Hematopoietic multipotent progenitor cell treated with erythropoietin and hydrocortisone succinate and interleukin-3 and kit ligand, for 17 days (in vitro differentiated cells): ENCODE results near the gene MICOS13.

ENCODE experiments used
- DNase-seq: peaks from one replicate; pipeline ENCODE4 v3.0.0-alpha.2; 2015; ENCODE audit warnings: low spot score

MICOS13 gene

DNA sequence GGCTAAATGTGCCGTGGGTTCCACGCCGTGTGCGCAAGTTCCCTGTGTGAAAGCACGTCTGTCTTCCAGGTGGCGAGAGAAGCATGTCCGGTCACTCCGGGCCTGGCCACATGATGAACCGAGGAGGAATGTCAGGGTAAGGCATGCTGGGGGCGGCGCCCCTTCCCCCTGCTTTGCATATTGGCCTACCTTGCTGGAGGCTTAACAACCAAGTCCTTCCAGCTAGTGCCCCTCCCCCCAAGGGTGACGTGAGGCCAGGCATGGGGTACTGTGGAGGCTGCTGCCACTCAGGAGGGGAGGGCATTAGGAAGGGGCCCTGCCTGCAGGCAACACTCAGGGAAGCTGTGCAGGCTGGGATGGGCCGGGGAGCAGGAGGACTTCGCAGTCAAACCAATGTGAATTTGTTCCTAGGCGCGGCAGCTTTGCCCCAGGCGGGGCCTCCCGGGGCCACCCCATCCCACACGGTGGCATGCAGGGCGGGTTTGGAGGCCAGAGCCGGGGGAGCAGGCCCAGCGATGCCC is 12.5 kb downstream of the MICOS13 start:
- no peak for DNase-seq

DNA sequence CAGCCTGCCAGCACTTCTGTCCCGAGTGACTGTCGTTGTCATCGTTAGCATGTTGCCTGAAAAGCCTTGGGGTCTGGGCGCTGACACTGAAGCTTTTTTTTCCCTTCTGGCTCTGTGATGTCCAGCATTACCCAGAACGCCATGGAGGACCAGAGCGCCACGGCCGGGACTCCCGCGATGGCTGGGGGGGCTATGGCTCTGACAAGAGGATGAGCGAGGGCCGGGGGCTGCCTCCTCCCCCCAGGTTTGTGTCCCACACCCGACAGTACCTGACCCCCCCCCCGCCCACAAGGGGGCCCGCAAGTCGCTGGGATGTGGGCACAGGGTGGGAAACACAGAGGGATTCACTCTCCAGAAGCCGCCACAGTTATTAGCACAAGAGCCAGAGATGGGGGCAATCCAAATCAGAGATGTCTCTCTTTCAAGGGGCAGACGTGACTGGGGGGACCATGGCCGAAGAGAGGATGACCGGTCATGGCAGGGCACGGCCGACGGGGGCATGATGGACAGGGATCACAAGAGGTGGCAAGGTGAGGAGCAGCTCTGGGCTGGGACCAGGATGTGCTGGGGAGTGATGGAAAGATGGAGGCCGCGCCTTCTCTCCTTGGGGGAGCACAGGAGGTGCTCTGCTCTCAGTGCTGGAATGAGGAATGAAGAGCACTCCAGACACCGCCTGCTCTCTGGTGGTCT is 13.2 kb downstream of the MICOS13 start:
- no peak for DNase-seq

DNA sequence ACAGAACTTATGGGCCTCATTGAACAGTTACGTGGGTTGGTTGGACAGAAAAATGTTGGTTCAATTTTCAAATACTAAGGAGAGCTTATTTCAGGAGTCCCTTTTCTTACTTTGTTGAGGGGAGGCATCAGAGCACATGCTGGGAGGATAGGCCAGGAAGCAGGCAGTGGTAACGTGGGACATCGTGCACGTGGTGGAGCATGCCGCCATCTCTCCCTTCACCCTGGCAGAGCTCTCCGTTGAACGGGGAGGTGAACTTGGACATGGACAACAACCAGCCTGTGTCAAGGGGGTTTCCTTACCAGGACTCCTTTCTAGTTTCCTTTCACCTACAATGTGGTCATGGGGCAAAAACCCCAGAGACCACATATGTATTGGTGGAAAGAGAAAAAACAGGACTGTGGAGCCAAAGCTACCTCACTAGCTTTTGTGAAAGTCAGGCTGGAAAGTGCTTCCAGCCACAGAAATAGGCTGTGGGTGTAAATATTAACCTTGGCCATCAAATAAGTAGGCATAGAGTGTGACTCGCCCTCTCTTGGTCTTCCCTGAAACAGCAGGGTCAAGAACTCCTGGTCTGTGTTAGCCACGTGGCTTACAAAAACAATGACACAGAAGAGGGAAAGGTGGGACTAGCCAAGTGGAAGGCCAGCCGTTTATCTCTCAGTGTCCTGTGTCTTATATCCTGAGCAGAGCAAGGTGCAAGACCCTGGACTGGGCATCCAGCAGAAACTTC is 14.4 kb downstream of the MICOS13 start:
- no peak for DNase-seq

DNA sequence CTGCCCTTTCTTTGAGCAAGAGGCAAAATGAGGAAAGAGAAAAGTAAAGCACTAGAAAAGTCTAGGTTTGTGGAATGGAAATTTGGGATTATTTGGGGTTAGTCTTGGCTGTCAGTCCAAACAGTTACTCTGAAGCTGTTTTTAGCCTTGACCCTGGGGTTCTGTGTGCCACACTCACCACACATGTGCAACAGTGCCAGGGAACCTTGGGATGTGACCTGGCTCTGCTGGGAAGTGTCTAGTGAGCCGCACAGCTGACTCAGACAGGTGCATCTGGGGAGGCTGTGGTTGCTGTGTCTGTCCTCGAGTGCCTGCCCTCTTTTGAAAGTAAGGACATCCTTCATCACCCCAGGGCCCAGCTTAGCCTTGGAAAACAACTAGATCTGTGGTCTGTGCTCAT is 15.8 kb downstream of the MICOS13 start:
- DNase-seq = no peak

DNA sequence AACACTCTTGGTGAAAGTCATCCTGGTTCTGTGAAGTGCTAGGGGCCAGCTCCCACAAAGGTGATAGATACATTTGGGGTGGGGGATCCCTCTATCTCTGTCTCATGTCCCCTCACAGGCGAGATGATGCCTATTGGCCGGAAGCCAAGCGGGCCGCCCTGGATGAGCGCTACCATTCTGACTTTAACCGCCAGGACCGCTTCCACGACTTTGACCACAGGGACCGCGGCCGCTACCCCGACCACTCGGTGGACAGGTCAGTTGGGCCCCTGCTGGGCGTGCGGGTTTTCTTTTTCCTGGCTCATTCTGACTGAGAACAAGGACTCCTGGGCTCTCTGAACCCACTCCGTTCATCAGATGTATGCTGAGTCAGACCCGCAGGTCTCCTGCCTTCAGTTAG is 16.4 kb downstream of the MICOS13 start:
- no peak for DNase-seq

DNA sequence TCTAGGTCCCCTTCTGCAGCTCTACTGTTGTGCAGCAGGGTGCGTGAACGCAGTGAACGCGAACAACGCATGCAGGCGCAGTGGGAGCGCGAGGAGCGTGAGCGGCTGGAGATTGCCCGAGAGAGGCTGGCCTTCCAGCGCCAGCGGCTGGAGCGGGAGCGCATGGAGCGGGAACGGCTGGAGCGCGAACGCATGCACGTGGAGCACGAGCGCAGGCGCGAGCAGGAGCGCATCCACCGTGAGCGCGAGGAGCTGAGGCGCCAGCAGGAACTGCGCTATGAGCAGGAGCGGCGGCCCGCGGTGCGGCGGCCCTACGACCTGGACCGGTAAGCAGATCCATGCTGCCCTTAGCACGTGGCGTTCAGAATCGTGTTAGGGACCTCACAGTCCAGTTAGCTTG is 18.8 kb downstream of the MICOS13 start:
- DNase-seq = no peak

DNA sequence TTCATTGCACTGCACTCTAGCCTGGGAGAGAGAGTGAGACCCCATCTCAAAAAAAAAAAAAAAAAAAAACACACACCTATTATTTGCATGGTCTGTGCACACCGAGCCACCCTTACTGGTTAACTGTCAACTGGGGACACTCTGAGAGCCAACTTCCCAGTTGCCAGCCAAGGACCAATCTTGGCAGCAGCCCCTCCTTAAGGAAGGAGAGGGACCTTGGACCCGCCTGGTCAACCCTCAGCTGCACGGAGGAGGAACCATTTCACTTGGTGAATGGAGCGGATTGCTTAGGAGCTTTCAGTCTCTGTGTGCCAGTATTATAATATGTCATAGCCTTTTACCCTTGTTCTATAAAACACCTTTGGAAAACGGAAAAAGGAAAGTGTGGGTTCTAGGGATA is 24.9 kb downstream of the MICOS13 start:
- DNase-seq = no peak

DNA sequence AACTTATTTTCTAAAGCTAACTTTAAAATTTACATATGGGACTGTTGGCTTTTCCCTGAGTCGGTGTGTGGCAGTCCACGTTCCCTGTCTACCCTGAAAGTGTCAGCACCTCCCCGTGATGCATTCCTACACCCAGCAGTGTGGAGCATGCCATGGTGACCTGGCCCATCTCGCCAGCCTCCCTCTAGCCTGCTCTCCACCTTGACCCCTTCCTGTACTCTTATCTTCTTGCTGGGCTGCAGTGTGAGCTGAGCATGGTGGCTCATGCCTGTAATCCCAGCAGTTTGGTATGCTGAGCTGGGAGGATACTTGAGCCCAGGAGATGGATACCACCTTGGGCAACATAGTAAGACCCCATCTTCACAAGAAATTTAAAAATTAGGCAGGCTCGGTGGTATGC is 25.4 kb downstream of the MICOS13 start:
- no peak for DNase-seq

DNA sequence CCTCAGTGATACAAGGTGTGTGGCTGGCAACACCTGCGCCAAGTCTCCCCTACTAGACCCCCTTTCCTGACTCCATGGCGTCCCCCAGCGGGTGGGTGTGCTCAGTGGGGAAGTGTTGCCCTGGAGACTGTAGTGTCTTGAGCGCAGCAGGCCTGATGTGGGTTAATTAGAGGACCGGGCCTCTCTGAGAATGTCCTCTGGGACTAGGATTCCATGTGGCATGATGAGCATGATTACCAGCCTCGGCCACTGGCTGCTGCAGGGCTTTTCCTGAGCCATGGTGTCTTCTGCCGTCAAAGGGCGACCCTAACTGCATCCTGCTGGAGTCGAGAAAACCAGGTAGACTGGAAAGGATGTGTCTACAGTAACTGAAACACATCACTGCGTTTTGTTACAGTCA is 28.1 kb downstream of the MICOS13 start:
- DNase-seq = no peak

DNA sequence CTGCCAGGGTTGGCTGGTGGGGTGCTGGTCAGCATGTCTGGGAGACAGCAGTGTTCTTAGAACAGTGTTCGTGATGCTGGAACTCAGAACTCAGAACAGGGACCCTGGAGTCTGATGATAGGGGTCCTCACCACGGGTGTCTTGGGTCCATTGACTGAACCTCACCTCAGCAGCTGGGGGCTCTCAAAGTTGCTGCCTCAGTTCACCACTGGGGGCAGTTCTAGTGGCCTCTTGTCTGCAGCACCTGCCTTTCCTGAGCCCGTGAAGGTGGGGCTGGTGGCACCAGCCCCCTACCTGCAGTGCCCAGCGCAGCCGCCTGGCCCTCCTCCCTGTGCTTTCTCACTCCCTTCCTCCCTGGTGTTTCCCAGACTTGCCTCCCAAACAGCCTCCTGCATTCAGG is 29.0 kb downstream of the MICOS13 start:
- no peak for DNase-seq

DNA sequence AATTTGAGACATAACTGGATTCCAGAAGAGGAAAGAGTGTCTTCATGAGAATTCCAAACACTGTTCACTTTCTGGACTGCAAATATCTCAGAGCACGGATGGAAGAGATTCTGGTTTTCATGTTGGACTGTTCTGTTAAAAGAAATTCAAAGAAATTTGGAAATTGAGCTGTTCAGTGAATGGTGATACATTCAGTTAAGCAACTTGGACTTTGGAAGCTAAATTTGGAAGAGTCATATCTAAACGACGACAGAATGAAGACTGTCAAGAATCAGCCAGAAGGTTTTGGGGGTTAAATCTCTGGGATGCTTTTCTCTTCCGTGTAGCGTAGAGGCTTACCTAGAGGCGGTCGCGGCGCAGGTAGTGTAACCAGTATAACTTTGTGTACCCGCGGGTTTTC is 31.9 kb downstream of the MICOS13 start:
- DNase-seq = no peak

DNA sequence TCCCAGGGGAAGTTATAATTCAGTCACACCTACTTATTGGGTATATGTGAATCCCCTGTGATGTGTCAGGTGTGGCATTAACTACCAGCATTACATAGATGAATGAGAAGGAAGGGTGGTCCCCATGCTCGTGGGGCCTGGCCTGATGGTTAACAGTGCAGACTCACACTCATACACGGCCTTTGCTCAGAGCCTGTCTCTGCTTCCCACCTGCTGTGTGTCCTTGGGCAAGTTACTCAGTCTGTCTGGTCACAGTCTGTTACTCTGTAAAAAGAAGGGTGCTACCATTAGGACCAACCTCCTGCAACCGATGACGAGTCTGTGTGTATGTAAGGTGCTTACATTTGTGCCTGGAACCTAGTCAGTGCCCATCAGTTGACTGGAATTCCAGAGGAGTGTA is 33.6 kb downstream of the MICOS13 start:
- DNase-seq = no peak

DNA sequence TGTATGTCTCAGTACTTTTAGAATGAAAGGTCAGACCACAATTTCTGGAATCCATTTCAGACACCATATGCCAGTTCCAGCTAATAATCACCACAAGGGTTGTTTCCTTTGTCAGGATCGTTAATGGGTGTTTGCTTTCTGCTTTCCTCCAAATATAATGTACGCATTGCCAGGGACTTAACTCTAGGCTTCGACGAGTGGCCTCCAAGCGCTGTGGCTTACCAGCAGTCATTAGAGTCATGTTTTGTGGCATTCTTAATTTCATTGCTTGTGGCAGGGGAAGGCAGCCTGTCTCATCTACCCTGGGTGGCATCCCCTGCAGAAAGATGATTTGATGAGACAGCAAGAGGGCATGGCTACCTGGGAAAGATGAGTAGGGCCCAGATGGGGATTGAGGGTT is 34.9 kb downstream of the MICOS13 start:
- no peak for DNase-seq

DNA sequence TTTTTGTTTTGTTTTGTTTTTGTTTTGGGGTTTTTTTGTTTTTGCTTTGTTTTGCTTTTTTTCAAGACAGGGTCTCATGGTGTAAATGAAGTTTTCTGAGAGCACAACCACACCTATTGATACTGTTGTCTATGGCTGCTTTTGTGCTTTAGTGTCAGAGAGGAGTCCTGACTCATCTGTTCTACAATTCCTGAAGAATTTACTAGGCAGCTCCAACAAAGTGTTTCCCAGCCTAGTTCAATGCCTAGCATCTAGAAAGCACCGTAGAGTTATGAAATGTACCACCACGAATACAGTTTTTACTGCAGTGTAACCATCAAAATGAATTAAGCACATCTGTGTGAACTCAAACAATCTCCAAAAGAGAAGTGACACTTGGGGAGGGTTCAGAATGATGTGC is 36.3 kb downstream of the MICOS13 start:
- DNase-seq = no peak

DNA sequence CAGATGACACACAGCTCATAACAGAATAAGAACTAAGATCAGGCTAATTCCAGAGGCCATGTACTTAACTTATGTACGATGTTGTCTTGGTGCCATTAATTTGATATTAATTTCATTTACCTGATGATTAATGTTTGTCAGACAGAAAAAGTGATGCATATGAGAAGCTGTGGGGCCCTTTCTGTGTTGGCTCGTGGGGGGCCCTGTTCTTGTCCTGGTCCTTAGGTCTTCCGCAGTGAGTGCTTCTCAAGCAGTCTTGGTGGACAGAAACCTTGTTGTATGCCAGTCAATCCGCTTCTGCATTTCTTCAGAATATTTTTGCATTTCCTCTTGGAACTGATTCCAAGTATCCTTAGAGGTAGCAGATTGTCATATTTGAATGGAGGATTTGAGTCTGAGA is 37.3 kb downstream of the MICOS13 start:
- no peak for DNase-seq

DNA sequence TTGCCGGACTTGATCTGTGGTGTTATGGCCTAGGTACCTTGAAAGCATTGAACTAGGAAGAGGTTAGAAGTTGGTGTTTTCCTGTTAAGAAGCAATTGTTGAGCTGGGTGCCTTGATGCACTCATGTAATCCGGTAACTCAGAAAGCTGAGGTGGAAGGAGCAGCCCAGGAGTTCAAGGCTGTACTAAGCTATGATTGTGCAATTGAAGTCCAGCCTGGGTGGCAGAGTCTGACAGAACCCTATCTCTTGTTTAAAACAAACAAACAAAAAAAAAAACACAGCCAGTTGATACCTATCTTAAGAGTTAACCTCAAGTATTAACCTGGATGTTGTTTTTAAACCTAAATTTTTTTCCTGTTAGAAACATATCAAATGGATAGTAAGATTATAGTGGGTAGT is 38.1 kb downstream of the MICOS13 start:
- no peak for DNase-seq

DNA sequence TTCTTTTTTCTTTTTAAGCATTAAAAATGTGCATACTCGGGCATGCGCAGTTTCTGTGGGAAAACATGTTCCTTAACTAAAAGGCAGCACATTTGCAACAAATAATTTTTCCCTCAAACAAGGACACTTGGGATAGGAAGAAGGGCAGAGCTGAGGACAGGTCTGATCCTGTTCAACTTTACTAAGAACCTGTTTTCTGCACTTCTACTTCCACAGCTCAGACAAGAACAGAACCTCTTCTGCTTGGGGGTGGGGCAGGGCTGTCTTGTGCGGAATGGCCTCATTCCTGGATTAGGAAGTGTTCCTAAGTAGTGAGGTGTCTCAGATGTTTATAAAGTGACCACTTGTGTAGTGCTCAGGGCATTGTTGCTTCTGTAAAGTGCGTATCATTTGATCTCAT is 39.1 kb downstream of the MICOS13 start:
- no peak for DNase-seq

DNA sequence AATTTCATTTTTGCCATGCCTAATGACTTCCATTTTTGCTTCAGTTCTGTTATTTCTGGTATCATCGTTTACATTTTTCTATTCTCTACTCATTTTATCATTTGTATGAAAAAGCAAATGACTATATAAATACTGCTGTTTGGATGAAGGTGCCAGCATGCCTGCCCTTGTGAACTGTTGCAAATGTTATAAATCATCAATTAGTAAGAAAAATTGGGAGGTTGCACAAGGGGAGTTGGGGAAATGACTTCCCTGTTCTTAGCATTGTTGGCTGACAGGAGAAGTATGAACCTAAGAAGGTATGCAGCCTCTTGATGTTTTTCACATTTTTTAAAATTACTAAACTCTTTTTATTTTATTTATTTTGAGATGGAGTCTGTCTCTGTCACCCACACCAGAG is 42.3 kb downstream of the MICOS13 start:
- DNase-seq = no peak

DNA sequence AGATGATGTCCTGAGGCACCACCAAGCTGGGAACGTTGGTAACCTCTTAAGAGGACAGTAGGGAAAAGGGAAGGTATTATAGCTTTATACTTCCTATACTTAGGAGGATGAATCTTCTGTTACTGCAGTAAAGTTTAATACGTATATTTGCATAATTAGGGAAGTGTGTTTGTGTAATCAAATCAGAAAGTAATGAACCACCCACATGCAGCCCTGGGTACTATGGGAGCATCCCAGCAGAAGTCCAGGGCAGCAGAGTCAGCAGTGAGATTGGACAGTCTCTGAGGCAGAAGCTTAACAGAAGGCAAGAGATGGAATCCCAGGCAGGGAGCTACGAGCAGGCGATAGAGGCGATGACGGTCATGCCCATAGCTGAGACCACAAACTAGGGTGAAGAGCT is 44.9 kb downstream of the MICOS13 start:
- no peak for DNase-seq

DNA sequence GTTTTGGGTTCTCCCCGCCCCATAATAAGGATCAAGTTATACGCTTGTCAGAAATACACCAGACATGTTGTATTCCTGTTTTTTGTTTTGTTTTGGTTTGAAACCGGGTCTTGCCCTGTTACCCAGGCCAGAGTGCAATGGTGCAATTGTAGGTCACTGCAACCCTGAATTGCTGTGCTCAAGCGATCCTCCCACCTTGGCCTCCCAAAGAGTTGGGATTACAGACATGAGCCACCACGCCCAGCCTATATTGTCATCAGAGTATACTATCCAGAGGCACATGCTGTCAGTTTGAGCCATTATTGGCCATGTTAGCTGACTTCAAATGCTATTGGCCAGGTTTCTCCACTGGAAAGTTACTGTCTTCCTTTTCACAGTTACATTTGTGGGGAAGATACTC is 47.7 kb downstream of the MICOS13 start:
- no peak for DNase-seq

DNA sequence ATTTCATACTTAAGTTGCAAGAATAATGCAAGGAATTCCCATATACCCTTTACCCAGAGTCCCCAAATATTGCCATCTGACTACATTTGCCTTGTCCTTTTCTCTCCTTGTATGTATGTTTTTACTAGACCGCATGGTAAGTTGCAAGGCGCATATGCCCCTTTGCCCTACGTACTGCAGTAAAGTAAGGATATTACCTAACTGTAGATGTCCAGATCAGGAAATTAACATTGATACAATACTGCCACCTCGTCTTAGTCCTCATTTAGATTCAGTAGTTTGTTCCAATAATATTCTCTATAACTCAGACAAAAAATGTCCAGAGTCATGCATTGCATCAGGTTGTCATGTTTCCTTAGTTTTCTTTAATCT is 48.1 kb downstream of the MICOS13 start:
- no peak for DNase-seq

DNA sequence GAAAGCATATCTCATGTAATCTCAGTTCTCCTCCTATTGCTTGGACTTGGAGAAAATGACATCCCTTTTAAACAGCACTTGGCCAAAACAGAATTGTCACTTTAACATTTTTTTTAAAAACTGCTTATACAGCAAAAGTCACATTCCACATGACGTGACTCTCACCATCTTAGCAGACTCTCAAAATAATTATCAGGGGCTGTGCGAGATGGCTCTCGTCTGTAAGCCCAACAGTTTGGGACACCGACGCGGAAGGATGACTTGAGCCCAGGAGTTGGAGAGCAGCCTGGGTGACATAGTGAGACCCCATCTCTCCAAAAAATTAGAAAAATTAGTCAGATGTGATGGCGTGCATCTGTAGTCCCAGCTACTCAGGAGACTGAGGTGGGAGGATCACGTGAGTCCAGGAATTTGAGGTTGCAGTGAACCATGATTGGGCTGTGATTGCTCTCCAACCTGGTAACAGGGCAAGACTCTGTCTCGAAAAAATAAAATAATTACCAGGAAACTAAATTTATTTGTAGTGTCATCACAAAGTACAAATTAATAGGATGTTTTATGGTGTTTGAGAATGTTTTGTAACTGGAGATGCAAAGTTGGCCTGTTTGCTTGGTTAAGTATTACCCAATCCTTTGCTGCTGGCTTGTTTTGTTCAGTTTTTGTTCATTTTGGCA is 48.6 kb downstream of the MICOS13 start:
- DNase-seq = no peak

DNA sequence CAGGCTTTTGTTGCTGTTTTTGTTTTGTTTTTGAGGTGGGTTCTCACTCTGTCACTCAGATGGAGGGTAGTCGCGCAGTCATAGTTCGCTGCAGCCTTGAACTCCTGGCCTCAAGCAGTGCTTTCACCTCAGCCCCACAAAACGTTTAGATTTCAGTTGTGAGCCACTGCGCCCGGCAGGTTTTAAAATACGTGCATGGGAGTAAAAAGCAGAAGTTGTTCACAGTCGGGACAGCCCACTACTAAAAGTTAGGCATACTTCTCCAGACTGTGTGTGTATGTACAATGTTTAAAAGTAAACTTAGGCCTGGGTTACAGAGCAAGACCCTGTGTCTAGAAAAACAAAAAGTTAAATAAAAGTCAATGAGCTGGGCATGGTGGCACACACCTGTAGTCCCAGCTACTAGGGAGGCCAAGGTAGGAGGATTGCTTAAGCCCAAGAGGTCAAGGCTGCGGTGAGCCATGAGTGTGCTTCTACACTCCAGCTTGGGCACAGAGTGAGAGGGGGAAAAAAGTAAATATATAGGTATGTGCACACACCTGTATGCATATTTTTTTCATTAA is 51.3 kb downstream of the MICOS13 start:
- DNase-seq = no peak
